Measurements from ENCODE around the gene FAM110D. TPM values are rescaled to one million over a fixed set of nuclear protein-coding genes. Genes with fewer than 3 reads are reported as not detected.

FAM110D gene
- total RNA-seq, 1 donor from 2014 or later = 3.8 TPM

DNA sequence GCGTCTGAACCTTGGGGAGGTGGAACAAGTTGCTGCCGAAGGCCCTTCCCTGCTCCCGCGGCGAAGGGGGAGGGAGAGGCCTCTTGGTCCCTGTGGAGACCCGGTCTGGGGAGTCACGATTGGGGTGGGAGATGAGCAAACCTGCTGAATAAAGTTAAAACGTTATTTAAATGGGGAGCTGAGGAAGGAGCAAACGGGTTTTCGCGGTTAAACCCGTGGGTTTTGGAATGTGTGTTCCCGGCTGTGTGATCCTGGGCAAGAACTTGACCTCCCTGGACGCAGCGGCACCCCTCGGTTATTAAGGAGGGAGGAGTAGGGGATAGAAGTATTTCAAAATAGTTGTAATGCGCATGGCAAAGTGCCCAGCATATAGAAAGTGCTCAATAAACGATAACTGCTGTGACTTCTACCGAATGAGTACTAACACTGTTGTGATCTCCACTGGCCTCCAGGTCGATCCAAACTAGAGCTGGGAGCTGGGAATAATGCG, 3.4 kb downstream of the FAM110D start:
- intact Hi-C loops (cut with DNase I) = no loop called here
- ATAC-seq = no peak
- no peak for DNase-seq
- TF ChIP-seq, protein P1, sequence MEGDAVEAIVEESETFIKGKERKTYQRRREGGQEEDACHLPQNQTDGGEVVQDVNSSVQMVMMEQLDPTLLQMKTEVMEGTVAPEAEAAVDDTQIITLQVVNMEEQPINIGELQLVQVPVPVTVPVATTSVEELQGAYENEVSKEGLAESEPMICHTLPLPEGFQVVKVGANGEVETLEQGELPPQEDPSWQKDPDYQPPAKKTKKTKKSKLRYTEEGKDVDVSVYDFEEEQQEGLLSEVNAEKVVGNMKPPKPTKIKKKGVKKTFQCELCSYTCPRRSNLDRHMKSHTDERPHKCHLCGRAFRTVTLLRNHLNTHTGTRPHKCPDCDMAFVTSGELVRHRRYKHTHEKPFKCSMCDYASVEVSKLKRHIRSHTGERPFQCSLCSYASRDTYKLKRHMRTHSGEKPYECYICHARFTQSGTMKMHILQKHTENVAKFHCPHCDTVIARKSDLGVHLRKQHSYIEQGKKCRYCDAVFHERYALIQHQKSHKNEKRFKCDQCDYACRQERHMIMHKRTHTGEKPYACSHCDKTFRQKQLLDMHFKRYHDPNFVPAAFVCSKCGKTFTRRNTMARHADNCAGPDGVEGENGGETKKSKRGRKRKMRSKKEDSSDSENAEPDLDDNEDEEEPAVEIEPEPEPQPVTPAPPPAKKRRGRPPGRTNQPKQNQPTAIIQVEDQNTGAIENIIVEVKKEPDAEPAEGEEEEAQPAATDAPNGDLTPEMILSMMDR (IDR thresholded peaks at IDR 0.05) = no peak
- peaks cover 28% of the 10 kb centered on the region for H3K27me3 ChIP-seq (ENCODE audit: low read depth)
- H3K4me3 ChIP-seq = peak overlapping the region; percentile 62
- no peaks in the 10 kb centered on the region for H3K9me3 ChIP-seq
- H3K36me3 ChIP-seq = no peaks in the 10 kb centered on the region
- peaks cover 28% of the 10 kb centered on the region for H3K4me1 ChIP-seq
- no peak overlapping the region for H3K27ac ChIP-seq

DNA sequence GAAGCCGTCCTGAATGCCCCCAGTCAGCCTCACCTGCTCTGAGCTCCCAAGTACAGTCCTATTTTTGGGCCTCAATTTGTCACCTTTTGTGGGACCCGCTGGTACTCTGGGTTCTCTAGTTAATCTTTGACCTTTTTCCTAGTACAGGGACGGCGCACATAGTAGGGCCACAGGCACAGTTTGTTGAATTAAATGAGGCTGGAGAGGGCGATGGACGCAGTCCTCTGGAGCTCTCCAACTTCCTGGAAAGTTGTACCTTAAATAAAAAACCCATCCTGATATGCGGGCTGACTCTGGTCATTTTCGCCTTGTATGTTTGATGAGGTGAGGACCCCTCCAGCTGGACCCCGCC, 4.8 kb downstream of the FAM110D start:
- Histone ChIP-seq H3K4me3 (peak overlapping the region; percentile 41), H3K4me1 (peaks cover 24% of the 10 kb centered on the region), H3K27ac (no peak overlapping the region), H3K9me3 (no peaks in the 10 kb centered on the region), H3K36me3 (no peaks in the 10 kb centered on the region), H3K27me3 (ENCODE audit: low read depth) (peaks cover 15% of the 10 kb centered on the region)
- TF ChIP-seq, protein P1 (IDR thresholded peaks at IDR 0.05) = no peak
- intact Hi-C loops (cut with DNase I) = no loop called here
- ATAC-seq (no peak), DNase-seq (no peak)

DNA sequence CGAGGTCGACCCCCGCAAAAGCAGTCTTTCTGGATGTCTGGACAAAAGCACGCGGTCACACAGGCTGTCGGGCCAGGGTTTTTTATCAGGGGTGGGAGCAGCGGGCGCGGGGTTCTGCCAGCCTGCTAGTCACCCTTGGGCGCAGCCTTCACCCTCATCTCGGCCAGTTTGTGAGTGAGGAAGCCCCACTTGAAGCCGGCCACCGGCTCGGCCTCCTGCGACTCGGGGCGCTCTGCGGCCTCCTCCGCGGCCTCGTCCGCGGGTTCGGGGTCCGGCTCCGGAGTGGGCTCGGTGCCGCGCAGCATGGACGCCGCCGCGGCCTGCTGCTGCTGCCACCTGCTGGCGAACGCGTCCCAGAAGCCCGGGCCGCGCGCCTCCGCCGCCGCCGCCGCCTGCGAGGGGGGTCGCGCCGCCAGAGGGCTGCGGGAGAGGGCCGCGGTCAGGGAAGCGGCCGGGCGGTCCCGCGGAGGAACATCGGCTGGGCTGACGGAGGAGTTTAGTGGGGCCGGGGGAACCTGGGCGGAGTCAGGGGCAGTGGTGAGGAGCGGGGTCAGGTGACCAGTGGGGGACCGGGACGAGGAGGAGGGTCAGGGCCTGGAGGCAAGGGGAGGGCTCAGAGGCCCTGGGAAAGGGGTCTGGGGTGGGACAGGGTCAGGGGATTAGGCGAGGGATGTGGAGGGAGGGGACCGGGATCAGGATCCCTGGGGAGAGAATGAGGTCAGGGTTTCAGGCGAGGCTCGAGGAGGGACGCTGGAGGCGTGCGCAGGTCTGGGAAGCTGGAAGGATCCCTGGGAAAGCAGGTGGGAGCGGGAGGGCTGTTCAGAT, 5.4 kb downstream of the FAM110D start:
- TF ChIP-seq, protein P1 (IDR thresholded peaks at IDR 0.05) = peak; percentile 66
- peaks cover 12% of the 10 kb centered on the region for H3K27me3 ChIP-seq (ENCODE audit: low read depth)
- ATAC-seq = peak; percentile 68 to 72
- peak overlapping the region; percentile 41 for H3K4me3 ChIP-seq
- H3K9me3 ChIP-seq = no peaks in the 10 kb centered on the region
- H3K27ac ChIP-seq = no peak overlapping the region
- no peaks in the 10 kb centered on the region for H3K36me3 ChIP-seq
- H3K4me1 ChIP-seq = peaks cover 24% of the 10 kb centered on the region
- intact Hi-C loops (cut with DNase I) = no loop called here
- DNase-seq = no peak

DNA sequence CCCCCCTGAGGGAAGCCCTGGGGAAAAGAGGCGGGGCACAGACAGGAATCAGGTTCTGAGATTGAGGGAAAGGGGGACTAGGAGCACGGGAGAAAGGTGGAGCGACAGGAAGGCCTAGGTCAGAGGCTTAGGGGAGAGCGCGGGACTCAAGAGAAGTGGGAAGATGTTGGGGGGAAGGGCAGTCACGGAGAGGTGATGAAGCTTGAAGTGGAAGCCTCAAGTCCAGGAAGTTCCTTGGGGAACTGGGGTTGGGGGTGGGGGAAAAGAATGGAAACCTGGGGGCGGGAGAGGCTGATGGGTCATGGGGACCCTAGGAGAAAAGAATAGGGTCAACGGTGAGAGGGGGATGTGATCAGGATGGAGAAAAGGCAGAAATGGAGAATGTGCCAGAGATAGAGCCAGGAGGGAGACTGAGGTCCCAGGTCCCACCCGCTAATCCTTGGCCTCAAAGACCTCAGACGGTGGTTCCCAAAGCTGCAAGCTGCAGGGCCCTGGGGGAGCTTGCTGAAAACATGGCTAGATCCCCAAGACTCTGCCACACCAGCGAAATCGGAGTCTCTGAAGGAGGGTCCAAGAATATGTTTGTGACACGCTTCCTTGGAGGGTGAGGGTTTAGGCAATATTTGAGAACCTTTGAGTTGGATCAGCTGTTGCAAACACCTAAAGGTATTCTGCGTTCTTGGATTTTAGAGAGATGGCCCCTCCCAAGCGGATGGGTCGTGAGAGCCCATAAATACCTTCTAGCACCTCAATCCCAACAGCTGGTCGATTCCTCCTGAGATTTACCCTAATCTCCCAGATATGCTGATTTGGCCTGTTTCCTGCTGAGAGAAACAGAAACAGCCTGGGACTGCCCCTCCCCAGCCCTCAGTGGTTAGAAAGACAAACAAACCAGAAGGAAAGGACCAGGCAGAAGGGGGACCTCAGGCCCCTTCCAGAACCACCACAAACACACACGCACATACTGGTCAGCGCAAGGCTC, 6.3 kb downstream of the FAM110D start:
- Histone ChIP-seq H3K4me3 (no peak overlapping the region), H3K36me3 (no peaks in the 10 kb centered on the region), H3K27ac (no peak overlapping the region), H3K4me1 (peaks cover 25% of the 10 kb centered on the region), H3K9me3 (no peaks in the 10 kb centered on the region), H3K27me3 (ENCODE audit: low read depth) (peaks cover 10% of the 10 kb centered on the region)
- TF ChIP-seq, protein P1 (IDR thresholded peaks at IDR 0.05) = no peak
- intact Hi-C loops (cut with DNase I) = no loop called here
- no peak for DNase-seq
- no peak for ATAC-seq

DNA sequence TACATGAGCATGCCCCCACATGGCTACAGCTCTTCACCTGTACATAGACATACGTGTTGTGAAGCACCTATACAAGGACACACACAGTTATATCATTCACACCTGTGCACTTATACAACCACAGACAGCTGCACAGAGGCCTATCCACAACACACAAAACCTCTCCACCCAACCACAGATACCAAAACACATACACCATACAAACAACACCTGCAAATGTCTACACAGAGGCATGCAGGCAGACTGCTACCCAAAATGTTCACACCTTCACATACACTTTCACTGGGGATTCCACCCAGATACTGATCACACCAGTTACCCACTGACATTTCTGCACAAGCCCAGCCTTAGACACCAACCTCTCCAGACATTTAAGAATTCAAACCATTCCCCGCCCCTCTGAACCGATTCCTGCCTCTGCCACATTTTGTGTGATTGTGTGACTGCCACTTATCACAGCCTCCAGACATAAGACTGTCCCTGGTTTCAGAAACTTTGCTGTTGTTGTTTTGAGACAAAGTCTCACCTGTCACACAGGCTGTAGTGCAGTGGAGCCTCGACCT, 7.9 kb downstream of the FAM110D start:
- Histone ChIP-seq H3K4me1 (peaks cover 27% of the 10 kb centered on the region), H3K27ac (no peak overlapping the region), H3K36me3 (no peaks in the 10 kb centered on the region), H3K4me3 (no peak overlapping the region), H3K27me3 (ENCODE audit: low read depth) (no peaks in the 10 kb centered on the region), H3K9me3 (no peaks in the 10 kb centered on the region)
- ATAC-seq (no peak), DNase-seq (no peak)
- intact Hi-C loops (cut with DNase I) = no loop called here
- TF ChIP-seq, protein P1 (IDR thresholded peaks at IDR 0.05) = no peak
